HG03280 (cell line): ENCODE measurements around the gene VAV2.

ENCODE experiments used
- ATAC-seq: cut with Tn5 transposase; IDR thresholded peaks from one replicate; pipeline ENCODE4 v1.9.1; 2021; ENCODE audit warnings: mild to moderate bottlenecking, moderate library complexity; ENCODE audit not compliant: unreplicated experiment

The VAV2 gene

DNA sequence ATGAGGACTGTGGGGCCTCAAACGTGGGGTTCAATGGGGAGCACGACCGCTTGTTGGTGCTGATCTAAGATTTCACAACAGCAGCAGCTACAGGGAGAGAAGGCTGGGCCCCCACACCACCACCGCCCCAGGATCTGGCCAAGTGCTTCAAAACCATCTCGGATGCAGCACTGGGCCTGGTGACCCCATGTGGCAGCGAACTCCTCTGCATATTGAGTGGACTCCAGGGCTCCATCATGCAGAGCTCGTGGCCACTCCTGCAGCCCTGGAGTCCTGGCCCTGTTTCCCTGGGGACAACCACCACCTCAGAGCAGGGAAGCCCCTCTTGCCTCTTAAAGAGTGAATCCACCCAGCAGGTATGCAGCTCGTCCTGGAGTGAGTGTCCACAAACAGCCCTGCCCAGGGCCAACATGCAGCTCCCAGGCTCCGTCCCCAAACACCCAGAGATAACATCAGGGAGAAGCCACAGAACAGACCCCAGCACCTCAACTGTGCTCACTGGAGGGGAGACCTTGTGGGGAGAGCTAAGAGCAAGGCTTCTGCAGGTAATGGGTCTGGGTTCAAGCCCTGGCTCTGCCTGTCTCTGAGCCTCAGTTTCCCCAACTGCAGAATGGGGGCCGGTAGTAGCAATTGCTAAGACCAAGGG lies 150.8 kb downstream of the VAV2 start:
- ATAC-seq: no peak

DNA sequence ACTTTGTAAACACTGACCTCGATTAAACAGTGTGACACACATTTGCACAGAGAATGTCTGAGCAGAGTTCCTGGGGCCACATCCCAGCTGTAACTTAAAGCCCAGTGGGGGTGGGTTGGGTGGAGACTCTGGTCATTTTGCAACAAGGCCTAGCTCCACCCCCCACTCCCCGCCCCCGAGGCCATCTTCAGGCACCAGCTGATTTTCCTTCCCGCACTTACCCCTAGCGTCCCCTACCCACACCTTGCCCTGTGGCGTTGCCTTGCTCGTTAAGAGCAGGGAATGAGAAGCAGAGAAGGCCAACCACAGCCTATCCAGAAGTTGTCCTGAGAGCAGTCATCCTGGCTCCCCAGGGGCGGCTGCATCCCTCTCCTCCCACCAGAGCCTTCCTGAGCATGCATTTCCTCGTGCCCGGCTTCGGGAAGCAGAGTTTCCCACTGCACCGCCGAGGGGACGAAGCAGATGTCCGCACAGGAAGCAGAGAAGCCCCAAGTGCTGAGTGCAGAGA lies 152.2 kb downstream of the VAV2 start:
- ATAC-seq: no peak

DNA sequence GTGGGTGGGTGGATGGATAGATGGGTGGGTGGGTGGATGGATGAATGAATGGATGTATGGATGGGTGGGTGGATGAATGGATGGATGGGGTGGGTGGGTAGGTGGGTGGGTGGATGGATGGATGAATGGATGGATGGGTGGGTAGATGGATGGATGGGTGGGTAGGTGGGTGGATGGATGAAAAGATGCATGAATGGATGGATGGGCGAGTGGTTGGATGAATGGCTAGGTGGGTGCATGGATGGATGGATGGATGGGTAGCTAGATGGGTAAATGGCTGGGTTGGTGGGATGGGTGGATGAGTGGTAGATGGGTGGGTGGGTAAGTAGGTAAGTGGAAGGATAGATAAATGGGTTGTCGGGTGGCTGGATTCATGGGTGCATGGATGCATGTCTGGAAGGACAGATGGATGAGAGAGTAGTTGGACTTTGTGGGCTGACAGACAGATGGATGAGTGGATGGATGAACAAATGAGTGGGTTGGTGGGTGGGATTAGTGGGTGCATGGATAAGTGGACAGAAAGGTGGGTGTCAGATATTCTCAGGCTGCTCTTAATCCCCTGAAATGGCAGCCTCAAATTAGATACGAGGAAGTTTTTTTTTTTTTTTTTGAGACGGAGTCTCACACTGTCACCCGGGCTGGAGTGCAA lies 153.1 kb downstream of the VAV2 start:
- no peak for ATAC-seq

- ATAC-seq: no peak
Observed at GRCh38 chr9:133837627-133838597, 154.2 kb downstream of the VAV2 start.

DNA sequence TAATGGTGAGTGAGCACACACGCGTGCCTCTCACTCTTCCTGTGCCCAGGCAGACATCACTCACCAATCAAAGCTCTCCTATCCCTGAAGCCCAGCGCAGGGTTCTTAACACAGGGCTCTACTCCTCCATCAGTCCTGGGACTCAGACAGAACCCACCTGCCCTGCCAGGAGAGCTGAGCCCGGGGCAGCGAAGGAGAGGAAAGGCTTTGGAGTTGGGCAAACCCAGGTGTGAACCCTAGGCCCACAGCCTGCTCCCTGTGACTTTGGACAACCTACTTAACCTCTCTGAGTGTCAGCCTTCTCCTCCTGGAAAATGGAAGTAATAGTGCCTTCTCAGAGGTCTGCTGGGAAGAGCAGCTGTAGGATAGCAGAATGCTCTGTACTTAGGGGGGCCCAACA lies 155.3 kb downstream of the VAV2 start:
- ATAC-seq: no peak

- no peak for ATAC-seq
Observed at GRCh38 chr9:133836001-133836758, 155.9 kb downstream of the VAV2 start.

- ATAC-seq: no peak
Observed at GRCh38 chr9:133835262-133835901, 156.7 kb downstream of the VAV2 start.

DNA sequence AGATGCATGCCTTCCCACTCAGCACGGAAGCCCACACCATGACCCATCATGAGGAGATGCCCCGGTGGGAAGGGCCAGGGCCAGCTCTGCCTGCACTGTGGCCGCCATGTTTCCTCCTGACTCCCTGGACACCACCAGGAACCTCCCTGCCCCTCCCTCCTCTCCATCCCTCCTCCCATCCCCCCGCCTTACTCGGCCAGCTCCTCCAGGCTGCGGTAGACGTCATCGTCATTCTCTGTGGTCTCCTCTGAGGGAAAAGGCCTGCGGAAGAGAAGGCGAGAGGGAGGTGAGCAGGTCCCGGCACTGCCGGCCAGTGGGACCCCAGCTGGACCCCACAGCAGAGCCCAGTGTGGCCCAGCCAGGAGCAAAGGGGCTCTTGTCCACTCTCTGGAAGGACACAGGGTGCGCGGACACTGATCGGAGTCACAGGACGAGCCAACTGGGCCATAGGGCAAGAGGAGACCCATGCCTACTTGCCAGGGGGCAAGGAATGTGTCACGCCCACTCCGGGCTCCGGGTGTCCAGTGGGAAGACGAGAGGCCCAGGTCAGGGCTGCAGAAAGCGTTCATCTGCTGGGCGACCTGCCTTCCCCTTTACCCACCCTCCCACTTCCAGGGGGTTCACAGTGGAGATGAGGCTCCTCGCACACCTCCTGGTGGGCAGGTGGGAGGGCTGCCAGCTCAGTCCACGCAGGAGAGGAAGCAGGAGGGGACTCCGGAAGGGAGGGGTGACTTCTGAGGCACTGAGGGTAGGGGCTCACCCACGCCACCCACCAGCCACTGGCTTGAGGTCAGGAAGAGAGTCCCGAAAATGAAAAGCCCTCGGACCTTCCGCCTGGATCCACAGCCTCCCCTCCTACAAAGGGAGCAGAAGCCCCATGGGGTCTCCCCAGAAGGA lies 157.8 kb downstream of the VAV2 start:
- ATAC-seq: no peak

- no peak for ATAC-seq
Observed at GRCh38 chr9:133833388-133834025, 158.6 kb downstream of the VAV2 start.

- ATAC-seq: no peak
Observed at GRCh38 chr9:133832877-133833276, 159.2 kb downstream of the VAV2 start.

DNA sequence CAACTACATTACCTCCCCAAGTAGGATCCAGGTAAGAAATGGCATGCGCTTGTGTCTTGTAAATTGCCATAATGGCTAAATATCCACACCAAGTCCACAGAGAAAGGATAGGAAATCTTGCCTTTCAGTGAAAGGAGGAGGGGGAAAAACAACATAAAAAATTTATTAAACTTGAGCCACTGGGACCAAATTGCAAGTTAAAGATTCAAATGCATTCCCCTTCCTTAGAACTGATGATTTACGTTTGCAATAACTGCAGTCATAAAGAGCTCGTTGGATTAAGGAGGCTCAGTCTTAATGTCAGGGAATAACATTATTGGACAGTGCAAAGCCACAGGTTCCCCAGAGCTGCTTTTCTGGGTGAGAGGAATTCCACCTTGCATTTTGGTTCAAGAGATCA lies 161.4 kb downstream of the VAV2 start:
- no peak for ATAC-seq

GRCh38 chr9:133830310-133830709 lies 161.8 kb downstream of the VAV2 start:
- ATAC-seq: no peak

DNA sequence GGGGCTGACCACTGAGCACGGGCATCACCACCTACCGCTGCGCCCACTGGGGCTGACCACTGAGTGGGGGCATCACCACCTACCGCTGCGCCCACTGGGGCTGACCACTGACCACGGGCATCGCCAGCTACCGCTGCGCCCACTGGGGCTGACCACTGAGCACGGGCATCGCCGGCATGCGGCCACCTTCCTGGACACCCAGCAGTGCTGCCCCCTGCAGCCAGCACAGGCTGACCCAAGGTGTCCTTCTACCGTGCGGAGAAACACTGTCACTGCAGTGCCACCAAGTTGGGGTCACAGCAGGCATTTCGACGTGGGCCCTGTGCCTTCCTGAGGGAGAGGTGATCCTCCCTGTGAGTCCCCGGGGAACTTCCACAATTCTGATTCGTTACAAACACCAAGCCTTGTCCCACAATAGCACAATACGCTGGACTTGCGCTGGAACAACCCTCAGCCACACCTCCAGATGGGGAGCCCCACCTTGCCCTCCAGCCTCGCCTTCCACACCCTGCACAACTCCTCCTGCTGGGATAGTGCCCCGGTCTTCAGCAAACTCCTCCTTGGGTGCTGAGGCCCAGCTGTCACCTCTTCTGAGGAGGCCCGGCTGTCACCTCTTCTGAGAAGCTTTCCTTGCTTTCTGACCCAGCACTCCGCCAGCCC lies 163.7 kb downstream of the VAV2 start:
- ATAC-seq: no peak

GRCh38 chr9:133826289-133827085 lies 165.6 kb downstream of the VAV2 start:
- no peak for ATAC-seq

DNA sequence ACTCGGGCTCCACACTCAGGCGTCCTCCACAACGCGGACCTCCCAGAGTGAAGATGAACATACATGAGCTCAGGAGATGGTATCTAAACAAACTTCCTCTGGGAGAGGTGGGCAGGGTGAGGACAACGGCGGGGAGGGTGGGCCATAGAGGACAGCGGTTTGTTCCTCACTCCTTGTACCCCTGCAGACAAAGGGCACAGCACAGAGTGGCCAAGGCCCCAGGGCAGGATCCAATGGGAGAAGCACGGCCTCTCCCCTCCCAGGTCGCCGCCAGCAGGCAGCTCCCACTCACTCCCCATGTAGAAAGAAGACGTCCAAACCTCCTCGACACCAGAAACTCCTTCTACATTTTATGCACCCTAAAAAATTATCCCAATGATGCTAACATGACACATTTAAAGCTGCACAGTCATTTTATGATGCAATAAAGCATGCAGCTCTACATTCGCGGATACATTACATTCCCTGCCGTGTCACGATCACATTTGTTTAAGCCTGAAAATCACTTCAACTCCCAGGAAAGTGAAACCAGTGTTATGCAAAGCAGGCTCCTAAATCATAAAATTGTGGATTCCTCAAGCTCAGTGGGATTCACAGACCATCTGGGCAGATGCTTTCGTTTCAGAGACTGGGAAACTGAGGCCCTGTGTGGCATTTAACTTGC lies 166.4 kb downstream of the VAV2 start:
- no peak for ATAC-seq

GRCh38 chr9:133824802-133825186 lies 167.3 kb downstream of the VAV2 start:
- ATAC-seq: no peak
